Measurements from ENCODE around the gene WDR37.
"Not testable (repeated sequence)": the region's sequence is repeated elsewhere in the genome, so short reads cannot be mapped to it uniquely, and the experiment has no call there.

Gene WDR37

GRCh38 chr10:1102831-1103230 lies 46.6 kb downstream of the WDR37 start:
- in situ Hi-C loops (cut with MboI; ENCODE audit: low sequenced_read_pairs): no loop called here

- in situ Hi-C loops (cut with MboI; ENCODE audit: low sequenced_read_pairs): no loop called here
Observed at GRCh38 chr10:1103551-1103950, 47.4 kb downstream of the WDR37 start.

GRCh38 chr10:1104971-1105370 lies 48.8 kb downstream of the WDR37 start:
- in situ Hi-C loops (cut with MboI; ENCODE audit: low sequenced_read_pairs): no loop called here

GRCh38 chr10:1107004-1107403 lies 50.8 kb downstream of the WDR37 start:
- in situ Hi-C loops (cut with MboI; ENCODE audit: low sequenced_read_pairs): no loop called here

- in situ Hi-C loops (cut with MboI; ENCODE audit: low sequenced_read_pairs): no loop called here
Observed at GRCh38 chr10:1107679-1108078, 51.5 kb downstream of the WDR37 start.

GRCh38 chr10:1109795-1110673 lies 53.8 kb downstream of the WDR37 start:
- in situ Hi-C loops (cut with MboI; ENCODE audit: low sequenced_read_pairs): no loop called here

GRCh38 chr10:1110674-1111119 lies 54.5 kb downstream of the WDR37 start:
- in situ Hi-C loops (cut with MboI; ENCODE audit: low sequenced_read_pairs): no loop called here

- in situ Hi-C loops (cut with MboI; ENCODE audit: low sequenced_read_pairs): no loop called here
Observed at GRCh38 chr10:1114315-1114714, 58.1 kb downstream of the WDR37 start.

- in situ Hi-C loops (cut with MboI; ENCODE audit: low sequenced_read_pairs): no loop called here
Observed at GRCh38 chr10:1114719-1115606, 58.8 kb downstream of the WDR37 start.

GRCh38 chr10:1115607-1115955 lies 59.4 kb downstream of the WDR37 start:
- in situ Hi-C loops (cut with MboI; ENCODE audit: low sequenced_read_pairs): no loop called here

- in situ Hi-C loops (cut with MboI; ENCODE audit: low sequenced_read_pairs): no loop called here
Observed at GRCh38 chr10:1116051-1116450, 59.9 kb downstream of the WDR37 start.

- in situ Hi-C loops (cut with MboI; ENCODE audit: low sequenced_read_pairs): no loop called here
Observed at GRCh38 chr10:1116696-1117280, 60.6 kb downstream of the WDR37 start.

- in situ Hi-C loops (cut with MboI; ENCODE audit: low sequenced_read_pairs): no loop called here
Observed at GRCh38 chr10:1117651-1118050, 61.5 kb downstream of the WDR37 start.

- in situ Hi-C loops (cut with MboI; ENCODE audit: low sequenced_read_pairs): not testable (repeated sequence)
Observed at GRCh38 chr10:1118318-1118717, 62.1 kb downstream of the WDR37 start.

GRCh38 chr10:1119027-1119426 lies 62.8 kb downstream of the WDR37 start:
- in situ Hi-C loops (cut with MboI; ENCODE audit: low sequenced_read_pairs): no loop called here

GRCh38 chr10:1119501-1119900 lies 63.3 kb downstream of the WDR37 start:
- in situ Hi-C loops (cut with MboI; ENCODE audit: low sequenced_read_pairs): no loop called here

- in situ Hi-C loops (cut with MboI; ENCODE audit: low sequenced_read_pairs): no loop called here
Observed at GRCh38 chr10:1120306-1120705, 64.1 kb downstream of the WDR37 start.

GRCh38 chr10:1120801-1121211 lies 64.6 kb downstream of the WDR37 start:
- in situ Hi-C loops (cut with MboI; ENCODE audit: low sequenced_read_pairs): no loop called here

- in situ Hi-C loops (cut with MboI; ENCODE audit: low sequenced_read_pairs): no loop called here
Observed at GRCh38 chr10:1121271-1121970, 65.2 kb downstream of the WDR37 start.

- in situ Hi-C loops (cut with MboI; ENCODE audit: low sequenced_read_pairs): no loop called here
Observed at GRCh38 chr10:1122349-1122748, 66.2 kb downstream of the WDR37 start.

- in situ Hi-C loops (cut with MboI; ENCODE audit: low sequenced_read_pairs): no loop called here
Observed at GRCh38 chr10:1123198-1123597, 67.0 kb downstream of the WDR37 start.

Data from hTERT RPE-1 (cell line).